Trophoblast cell (in vitro differentiated cells and primary cell): ENCODE data around the gene SNX24.
A peak's percentile ranks its signal among the peaks of the same experiment; 100 is the strongest.

Source experiments
- DNase-seq, 2 donors: peaks; one replicate each; pipeline ENCODE4 v3.0.0-alpha.2; 2016
- H2AFZ ChIP-seq: 2 replicates; pipeline ENCODE4 v1.6.1; 2013; ENCODE audit warnings: low read length, moderate library complexity, mild to moderate bottlenecking; ENCODE audit not compliant: insufficient read depth, poor library complexity
- H2AK5ac ChIP-seq: 2 replicates; pipeline ENCODE4 v1.6.1; 2013; ENCODE audit warnings: mild to moderate bottlenecking, low read length
- H2BK120ac ChIP-seq: 2 replicates; pipeline ENCODE4 v1.6.1; 2013; ENCODE audit warnings: low read length, mild to moderate bottlenecking, moderate library complexity; ENCODE audit not compliant: insufficient read depth, poor library complexity
- H2BK12ac ChIP-seq: 2 replicates; pipeline ENCODE4 v1.6.1; 2013; ENCODE audit warnings: mild to moderate bottlenecking, low read length, moderate library complexity
- H2BK5ac ChIP-seq: 2 replicates; pipeline ENCODE4 v1.6.1; 2013; ENCODE audit warnings: low read length, low read depth, moderate library complexity, mild to moderate bottlenecking; ENCODE audit not compliant: poor library complexity
- H3K14ac ChIP-seq: 2 replicates; pipeline ENCODE4 v1.6.1; 2013; ENCODE audit warnings: mild to moderate bottlenecking, low read length
- H3K18ac ChIP-seq: 2 replicates; pipeline ENCODE4 v1.6.1; 2013; ENCODE audit warnings: mild to moderate bottlenecking, low read length
- H3K23ac ChIP-seq: 2 replicates; pipeline ENCODE4 v1.6.1; 2013; ENCODE audit warnings: low read length
- H3K27ac ChIP-seq: 2 replicates; pipeline ENCODE4 v1.5.1; 2013; ENCODE audit warnings: low read depth, mild to moderate bottlenecking, inconsistent platforms, low read length, moderate library complexity
- H3K27me3 ChIP-seq: 2 replicates; pipeline ENCODE4 v1.6.1; 2013; ENCODE audit warnings: inconsistent platforms, mild to moderate bottlenecking, low read length, moderate library complexity; ENCODE audit not compliant: insufficient read depth
- H3K36me3 ChIP-seq, 2 experiments: 1 replicate in 1 of 2; 2 replicates in 1 of 2; pipeline ENCODE4 v1.6.1; 2013; ENCODE audit warnings: low read length in 2 of 2, mild to moderate bottlenecking in 2 of 2, moderate library complexity in 1 of 2; ENCODE audit not compliant: insufficient read depth in 2 of 2, control insufficient read depth in 1 of 2
- H3K4ac ChIP-seq: 2 replicates; pipeline ENCODE4 v1.6.1; 2013; ENCODE audit warnings: low read depth, mild to moderate bottlenecking, low read length, moderate library complexity
- H3K4me1 ChIP-seq, 2 experiments: 1 replicate in 1 of 2; 2 replicates in 1 of 2; pipeline ENCODE4 v1.6.1; 2013; ENCODE audit warnings: low read length in 2 of 2, mild to moderate bottlenecking in 2 of 2, moderate library complexity in 1 of 2; ENCODE audit not compliant: insufficient read depth in 2 of 2, control insufficient read depth in 1 of 2
- H3K4me2 ChIP-seq: 2 replicates; pipeline ENCODE4 v1.6.1; 2013; ENCODE audit warnings: inconsistent platforms, mild to moderate bottlenecking, low read length, moderate library complexity
- H3K4me3 ChIP-seq: 2 replicates; pipeline ENCODE4 v1.5.1; 2013; ENCODE audit warnings: mild to moderate bottlenecking, low read depth, low read length, inconsistent platforms
- H3K79me1 ChIP-seq: one replicate; pipeline ENCODE4 v1.6.1; 2013; ENCODE audit warnings: low read length
- H3K79me2 ChIP-seq: 2 replicates; pipeline ENCODE4 v1.6.1; 2013; ENCODE audit warnings: low read length, mild to moderate bottlenecking; ENCODE audit not compliant: control insufficient read depth, insufficient read depth, poor library complexity
- H3K9ac ChIP-seq: 2 replicates; pipeline ENCODE4 v1.6.1; 2013; ENCODE audit warnings: mild to moderate bottlenecking, low read length
- H3K9me3 ChIP-seq: 2 replicates; pipeline ENCODE4 v1.6.1; 2013; ENCODE audit warnings: low read depth, mild to moderate bottlenecking, control low read depth, inconsistent platforms, low read length; ENCODE audit not compliant: insufficient read depth
- H4K12ac ChIP-seq: 2 replicates; pipeline ENCODE4 v1.6.1; 2013; ENCODE audit warnings: low read depth, mild to moderate bottlenecking, low read length, moderate library complexity
- H4K8ac ChIP-seq: 2 replicates; pipeline ENCODE4 v1.6.1; 2013; ENCODE audit warnings: low read depth, mild to moderate bottlenecking, low read length, moderate library complexity
- H4K91ac ChIP-seq: one replicate; pipeline ENCODE4 v1.6.1; 2013; ENCODE audit warnings: low read depth, mild to moderate bottlenecking, low read length, moderate library complexity
- WGBS: extraction: QIAGEN DNeasy Blood & Tissue Kit; methylation state at CpG from one replicate; pipeline ENCODE4 v1.1.7; 2013; ENCODE audit warnings: missing lambda C conversion rate; ENCODE audit not compliant: insufficient read length, insufficient coverage; ENCODE audit errors: extremely low coverage; 5-methylcytosine and 5-hydroxymethylcytosine counted together

The SNX24 gene

DNA sequence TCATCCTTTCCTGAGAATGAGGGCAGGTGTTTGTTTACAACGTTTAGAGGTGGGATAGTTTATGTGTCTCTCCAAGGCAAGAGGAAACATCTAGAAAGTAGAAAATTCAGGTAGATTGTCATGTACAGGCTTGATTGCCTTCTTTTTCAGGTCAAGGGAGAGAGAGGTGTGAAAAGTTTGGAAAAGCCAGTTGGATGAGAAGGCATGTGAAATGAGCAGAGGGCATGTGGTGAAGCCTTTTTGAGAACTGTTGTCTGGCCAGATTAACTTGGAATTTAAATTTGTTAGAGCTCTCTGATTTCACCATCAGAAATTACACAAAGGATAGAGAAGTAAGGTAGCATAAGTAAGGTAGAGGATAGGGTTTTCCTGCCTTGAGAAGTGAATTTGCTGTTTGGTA lies 74.6 kb downstream of the SNX24 start:
- H3K4me1 ChIP-seq, result peaks cover 6 to 15% of the 10 kb centered on the region in 2 experiments
- H3K4me3 ChIP-seq, result no peak overlapping the region
- no peak overlapping the region for H4K12ac ChIP-seq
- no peak overlapping the region for H2BK120ac ChIP-seq
- H3K4me2 ChIP-seq, result no peak overlapping the region
- no peak overlapping the region for H3K14ac ChIP-seq
- no peaks in the 10 kb centered on the region for H3K27me3 ChIP-seq
- H2BK5ac ChIP-seq, result no peak overlapping the region
- no peak overlapping the region for H4K8ac ChIP-seq
- no peak overlapping the region for H2AFZ ChIP-seq
- no peak for DNase-seq
- no peak overlapping the region for H3K27ac ChIP-seq
- WGBS, result no CpG with 5 or more reads among the region's 1 CpG
- no peak overlapping the region for H4K91ac ChIP-seq
- H3K9me3 ChIP-seq, result no peaks in the 10 kb centered on the region
- no peak overlapping the region for H3K18ac ChIP-seq
- H3K36me3 ChIP-seq, result no peaks in the 10 kb centered on the region
- H3K23ac ChIP-seq, result no peak overlapping the region
- no peak overlapping the region for H2BK12ac ChIP-seq
- no peak overlapping the region for H2AK5ac ChIP-seq
- H3K4ac ChIP-seq, result no peak overlapping the region
- H3K79me1 ChIP-seq, result peaks cover 7% of the 10 kb centered on the region
- H3K79me2 ChIP-seq, result no peaks in the 10 kb centered on the region
- no peak overlapping the region for H3K9ac ChIP-seq

DNA sequence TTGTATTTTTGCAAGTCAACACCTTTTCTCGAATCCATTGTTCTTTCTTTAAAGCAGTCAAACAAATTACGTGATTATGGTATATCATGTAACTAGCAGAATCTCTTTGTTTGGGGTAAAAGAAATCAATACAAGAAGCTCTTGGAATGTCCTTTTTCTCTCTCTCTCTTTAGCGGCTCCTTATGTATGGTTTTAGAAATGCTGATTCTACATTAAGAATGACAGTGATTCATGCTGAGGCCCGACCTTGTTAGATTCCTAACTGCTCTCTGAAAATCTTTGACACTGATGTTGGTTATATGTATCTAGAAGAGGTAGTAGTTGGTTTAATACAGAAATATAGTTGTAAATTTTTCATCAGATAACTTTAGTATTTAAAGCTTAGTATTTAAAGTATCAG lies 76.4 kb downstream of the SNX24 start:
- H3K4me3 ChIP-seq, result no peak overlapping the region
- peak in 1 of 2 donors; percentile 21 for DNase-seq
- no peaks in the 10 kb centered on the region for H3K9me3 ChIP-seq
- no peaks in the 10 kb centered on the region for H3K36me3 ChIP-seq
- H2BK120ac ChIP-seq, result no peak overlapping the region
- H3K23ac ChIP-seq, result no peak overlapping the region
- peaks cover 0 to 6% of the 10 kb centered on the region in 2 experiments for H3K4me1 ChIP-seq
- H4K12ac ChIP-seq, result no peak overlapping the region
- no peaks in the 10 kb centered on the region for H3K27me3 ChIP-seq
- no peak overlapping the region for H3K4me2 ChIP-seq
- H3K79me2 ChIP-seq, result no peaks in the 10 kb centered on the region
- no peak overlapping the region for H2BK12ac ChIP-seq
- H3K27ac ChIP-seq, result no peak overlapping the region
- H2BK5ac ChIP-seq, result no peak overlapping the region
- H4K91ac ChIP-seq, result no peak overlapping the region
- no peak overlapping the region for H4K8ac ChIP-seq
- no peak overlapping the region for H3K18ac ChIP-seq
- no peak overlapping the region for H2AFZ ChIP-seq
- H3K79me1 ChIP-seq, result peaks cover 2% of the 10 kb centered on the region
- H3K14ac ChIP-seq, result no peak overlapping the region
- WGBS, result no CpG with 5 or more reads among the region's 4 CpGs
- H3K9ac ChIP-seq, result no peak overlapping the region
- H2AK5ac ChIP-seq, result no peak overlapping the region
- no peak overlapping the region for H3K4ac ChIP-seq

DNA sequence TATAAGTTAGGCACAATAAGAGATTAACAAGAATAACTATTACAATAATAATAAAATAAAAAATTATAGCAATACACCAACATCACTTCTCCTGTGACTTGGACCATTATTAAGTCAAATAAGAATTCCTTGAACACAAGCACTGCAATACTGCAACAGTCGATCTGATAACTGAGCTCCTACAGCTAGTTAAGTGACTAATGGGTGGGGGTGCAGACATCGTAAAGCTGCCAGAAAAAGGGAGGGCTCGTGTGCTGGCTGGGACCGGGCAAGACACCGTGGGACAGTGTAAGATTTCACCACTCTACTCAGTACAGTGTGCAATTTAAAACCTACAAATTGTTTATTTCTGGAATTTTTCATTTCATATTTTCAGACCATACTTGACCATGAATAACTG lies 78.8 kb downstream of the SNX24 start:
- H3K14ac ChIP-seq, result no peak overlapping the region
- no peak for DNase-seq
- no peak overlapping the region for H3K9ac ChIP-seq
- no peak overlapping the region for H2BK12ac ChIP-seq
- no peak overlapping the region for H3K23ac ChIP-seq
- no peak overlapping the region for H3K27ac ChIP-seq
- no peaks in the 10 kb centered on the region for H3K9me3 ChIP-seq
- no peak overlapping the region for H2BK120ac ChIP-seq
- H4K8ac ChIP-seq, result no peak overlapping the region
- H3K4me1 ChIP-seq, result peaks cover 0 to 4% of the 10 kb centered on the region in 2 experiments
- no peak overlapping the region for H3K4me2 ChIP-seq
- no CpG with 5 or more reads among the region's 5 CpGs for WGBS
- no peak overlapping the region for H3K18ac ChIP-seq
- no peak overlapping the region for H3K4ac ChIP-seq
- no peak overlapping the region for H4K12ac ChIP-seq
- no peak overlapping the region for H2AK5ac ChIP-seq
- H3K36me3 ChIP-seq, result no peaks in the 10 kb centered on the region
- H3K27me3 ChIP-seq, result no peaks in the 10 kb centered on the region
- no peaks in the 10 kb centered on the region for H3K79me2 ChIP-seq
- H4K91ac ChIP-seq, result no peak overlapping the region
- no peak overlapping the region for H2AFZ ChIP-seq
- H2BK5ac ChIP-seq, result no peak overlapping the region
- H3K79me1 ChIP-seq, result peaks cover 2% of the 10 kb centered on the region
- no peak overlapping the region for H3K4me3 ChIP-seq

- H3K4me3 ChIP-seq, result no peak overlapping the region
- H4K91ac ChIP-seq, result no peak overlapping the region
- no peak for DNase-seq
- no peak overlapping the region for H4K8ac ChIP-seq
- no peaks in the 10 kb centered on the region for H3K79me2 ChIP-seq
- no peak overlapping the region for H2AK5ac ChIP-seq
- no peak overlapping the region for H3K9ac ChIP-seq
- H3K79me1 ChIP-seq, result peaks cover 2% of the 10 kb centered on the region
- H3K27me3 ChIP-seq, result no peaks in the 10 kb centered on the region
- H2AFZ ChIP-seq, result no peak overlapping the region
- H3K14ac ChIP-seq, result no peak overlapping the region
- no peak overlapping the region for H3K23ac ChIP-seq
- no peaks in the 10 kb centered on the region for H3K36me3 ChIP-seq
- H3K4me1 ChIP-seq, result peaks cover 0 to 4% of the 10 kb centered on the region in 2 experiments
- H3K27ac ChIP-seq, result no peak overlapping the region
- no peak overlapping the region for H2BK120ac ChIP-seq
- no peak overlapping the region for H4K12ac ChIP-seq
- H3K4me2 ChIP-seq, result no peak overlapping the region
- 100% methylated on average over 1 of the region's 4 CpGs for WGBS
- no peak overlapping the region for H2BK12ac ChIP-seq
- H3K18ac ChIP-seq, result no peak overlapping the region
- no peaks in the 10 kb centered on the region for H3K9me3 ChIP-seq
- H3K4ac ChIP-seq, result no peak overlapping the region
- H2BK5ac ChIP-seq, result no peak overlapping the region
These were observed 79.4 kb downstream of the SNX24 start for GRCh38 chr5:122924719-122925395.
